Activated naive CD4-positive, alpha-beta T cell treated with anti-CD3 and anti-CD28 coated beads, Interleukin-2, amount 10 ng/mL, durations not matched to agents 7 days and 5 days (primary cell): ENCODE data around the gene SUV39H1.

Experiments
- CTCF ChIA-PET: fragments of 350-600 bp; sonication (Branson Sonifier 250); formaldehyde crosslinking; loops from one replicate; lab custom pipeline; 2021; ENCODE audit warnings: antibody characterized with exemption; lab: Charles Lee
- DNase-seq: peaks from one replicate; pipeline ENCODE4 v3.0.0-alpha.2; 2020
- H3K27ac Mint-ChIP-seq: one replicate; pipeline ENCODE4 v1.8.0; 2021; ENCODE audit warnings: mild to moderate bottlenecking, moderate library complexity, mixed read lengths
- H3K27me3 Mint-ChIP-seq: one replicate; pipeline ENCODE4 v1.8.0; 2021; ENCODE audit warnings: mild to moderate bottlenecking, mixed read lengths
- H3K36me3 Mint-ChIP-seq: one replicate; pipeline ENCODE4 v1.8.0; 2021; ENCODE audit warnings: mixed read lengths
- H3K4me1 Mint-ChIP-seq: one replicate; pipeline ENCODE4 v1.8.0; 2021; ENCODE audit warnings: mixed read lengths
- H3K4me3 Mint-ChIP-seq: one replicate; pipeline ENCODE4 v1.8.0; 2021; ENCODE audit warnings: mild to moderate bottlenecking, moderate library complexity, mixed read lengths
- H3K9me3 Mint-ChIP-seq: one replicate; pipeline ENCODE4 v1.8.0; 2021; ENCODE audit warnings: mixed read lengths

The SUV39H1 gene

GRCh38 chrX:48714573-48714972 lies 18.0 kb downstream of the SUV39H1 start:
- Mint-ChIP-seq H3K4me3 (peak overlapping the region; percentile 8), H3K9me3 (peaks cover 49% of the 10 kb centered on the region), H3K4me1 (peaks cover 84% of the 10 kb centered on the region), H3K36me3 (peaks cover 61% of the 10 kb centered on the region), H3K27me3 (no peaks in the 10 kb centered on the region), H3K27ac (peak overlapping the region; percentile 96)
- DNase-seq, result peak; percentile 21
- CTCF ChIA-PET, result no interaction called here

GRCh38 chrX:48715072-48715471 lies 18.5 kb downstream of the SUV39H1 start:
- Mint-ChIP-seq H3K27ac (peak overlapping the region; percentile 96), H3K36me3 (peaks cover 60% of the 10 kb centered on the region), H3K4me1 (peaks cover 84% of the 10 kb centered on the region), H3K9me3 (peaks cover 49% of the 10 kb centered on the region), H3K4me3 (peak overlapping the region; percentile 8), H3K27me3 (no peaks in the 10 kb centered on the region)
- no peak for DNase-seq
- CTCF ChIA-PET, result no interaction called here

- CTCF ChIA-PET, result no interaction called here
- Mint-ChIP-seq H3K4me1 (peaks cover 75% of the 10 kb centered on the region), H3K27ac (peak overlapping the region; percentile 96), H3K9me3 (peaks cover 45% of the 10 kb centered on the region), H3K27me3 (no peaks in the 10 kb centered on the region), H3K4me3 (no peak overlapping the region), H3K36me3 (peaks cover 50% of the 10 kb centered on the region)
- DNase-seq, result no peak
Observed at GRCh38 chrX:48715876-48716502, 19.5 kb downstream of the SUV39H1 start.

- no peak overlapping the region for H3K4me3 Mint-ChIP-seq
- DNase-seq, result no peak
- CTCF ChIA-PET, result no interaction called here
- H3K9me3 Mint-ChIP-seq, result peaks cover 31% of the 10 kb centered on the region
- no peaks in the 10 kb centered on the region for H3K27me3 Mint-ChIP-seq
- peaks cover 27% of the 10 kb centered on the region for H3K36me3 Mint-ChIP-seq
- H3K4me1 Mint-ChIP-seq, result peaks cover 38% of the 10 kb centered on the region
- H3K27ac Mint-ChIP-seq, result no peak overlapping the region
Observed at GRCh38 chrX:48719958-48720357, 23.4 kb downstream of the SUV39H1 start.

GRCh38 chrX:48720577-48721250 lies 24.2 kb downstream of the SUV39H1 start:
- H3K36me3 Mint-ChIP-seq, result peaks cover 30% of the 10 kb centered on the region
- no peaks in the 10 kb centered on the region for H3K27me3 Mint-ChIP-seq
- CTCF ChIA-PET, result no interaction called here
- peaks cover 27% of the 10 kb centered on the region for H3K9me3 Mint-ChIP-seq
- DNase-seq, result no peak
- H3K4me3 Mint-ChIP-seq, result no peak overlapping the region
- peaks cover 36% of the 10 kb centered on the region for H3K4me1 Mint-ChIP-seq
- no peak overlapping the region for H3K27ac Mint-ChIP-seq

GRCh38 chrX:48721916-48722315 lies 25.4 kb downstream of the SUV39H1 start:
- CTCF ChIA-PET, result no interaction called here
- H3K4me3 Mint-ChIP-seq, result no peak overlapping the region
- peaks cover 30% of the 10 kb centered on the region for H3K36me3 Mint-ChIP-seq
- peaks cover 36% of the 10 kb centered on the region for H3K4me1 Mint-ChIP-seq
- no peaks in the 10 kb centered on the region for H3K27me3 Mint-ChIP-seq
- DNase-seq, result no peak
- H3K9me3 Mint-ChIP-seq, result peaks cover 26% of the 10 kb centered on the region
- no peak overlapping the region for H3K27ac Mint-ChIP-seq

- Mint-ChIP-seq H3K4me1 (peaks cover 37% of the 10 kb centered on the region), H3K4me3 (no peak overlapping the region), H3K27ac (no peak overlapping the region), H3K9me3 (peaks cover 33% of the 10 kb centered on the region), H3K36me3 (peaks cover 42% of the 10 kb centered on the region), H3K27me3 (no peaks in the 10 kb centered on the region)
- no peak for DNase-seq
- CTCF ChIA-PET, result interaction anchor here (0.5 kb wide), 1 partner anchor 10 kb away, joined by 6 read pairs; no protein-coding TSS in a partner anchor
Observed at GRCh38 chrX:48726596-48726995, 30.1 kb downstream of the SUV39H1 start.

- Mint-ChIP-seq H3K27me3 (no peaks in the 10 kb centered on the region), H3K4me3 (no peak overlapping the region), H3K9me3 (peaks cover 33% of the 10 kb centered on the region), H3K36me3 (peaks cover 50% of the 10 kb centered on the region), H3K27ac (no peak overlapping the region), H3K4me1 (peaks cover 37% of the 10 kb centered on the region)
- CTCF ChIA-PET, result no interaction called here
- no peak for DNase-seq
Observed at GRCh38 chrX:48728653-48729052, 32.1 kb downstream of the SUV39H1 start.

- Mint-ChIP-seq H3K27ac (peak overlapping the region; percentile 98), H3K4me1 (peaks cover 26% of the 10 kb centered on the region), H3K9me3 (no peaks in the 10 kb centered on the region), H3K4me3 (peak overlapping the region; percentile 96), H3K36me3 (peaks cover 13% of the 10 kb centered on the region), H3K27me3 (no peaks in the 10 kb centered on the region)
- CTCF ChIA-PET, result interaction anchor here (0.6 to 1.0 kb wide), 2 partner anchors 10 to 23 kb away, joined by 3 to 6 read pairs; no protein-coding TSS in a partner anchor
- no peak for DNase-seq
Observed at GRCh38 chrX:48736303-48736702, 39.8 kb downstream of the SUV39H1 start.

- Mint-ChIP-seq H3K27ac (peak overlapping the region; percentile 98), H3K4me3 (peak overlapping the region; percentile 96), H3K36me3 (peaks cover 13% of the 10 kb centered on the region), H3K9me3 (no peaks in the 10 kb centered on the region), H3K4me1 (peaks cover 26% of the 10 kb centered on the region), H3K27me3 (no peaks in the 10 kb centered on the region)
- no peak for DNase-seq
- CTCF ChIA-PET, result interaction anchor here (0.6 to 1.0 kb wide), 2 partner anchors 10 to 24 kb away, joined by 3 to 6 read pairs; no protein-coding TSS in a partner anchor
Observed at GRCh38 chrX:48736878-48737212, 40.3 kb downstream of the SUV39H1 start.

GRCh38 chrX:48737213-48737938 lies 40.8 kb downstream of the SUV39H1 start:
- CTCF ChIA-PET, result interaction anchor here (1.0 kb wide), 1 partner anchor 24 kb away, joined by 3 read pairs; no protein-coding TSS in a partner anchor
- peak overlapping the region; percentile 96 for H3K4me3 Mint-ChIP-seq
- H3K9me3 Mint-ChIP-seq, result no peaks in the 10 kb centered on the region
- peak; percentile 92 for DNase-seq
- H3K27ac Mint-ChIP-seq, result peak overlapping the region; percentile 98
- no peaks in the 10 kb centered on the region for H3K27me3 Mint-ChIP-seq
- peaks cover 10% of the 10 kb centered on the region for H3K36me3 Mint-ChIP-seq
- H3K4me1 Mint-ChIP-seq, result peaks cover 26% of the 10 kb centered on the region

- Mint-ChIP-seq H3K36me3 (peaks cover 10% of the 10 kb centered on the region), H3K27me3 (no peaks in the 10 kb centered on the region), H3K4me1 (peaks cover 26% of the 10 kb centered on the region), H3K9me3 (no peaks in the 10 kb centered on the region), H3K27ac (peak overlapping the region; percentile 98), H3K4me3 (peak overlapping the region; percentile 96)
- DNase-seq, result no peak
- CTCF ChIA-PET, result no interaction called here
Observed at GRCh38 chrX:48737940-48738339, 41.4 kb downstream of the SUV39H1 start.

GRCh38 chrX:48741834-48742233 lies 45.3 kb downstream of the SUV39H1 start:
- CTCF ChIA-PET, result no interaction called here
- Mint-ChIP-seq H3K4me3 (no peak overlapping the region), H3K4me1 (peaks cover 13% of the 10 kb centered on the region), H3K27me3 (peaks cover 6% of the 10 kb centered on the region), H3K27ac (no peak overlapping the region), H3K9me3 (no peaks in the 10 kb centered on the region), H3K36me3 (peaks cover 2% of the 10 kb centered on the region)
- DNase-seq, result no peak

- Mint-ChIP-seq H3K9me3 (no peaks in the 10 kb centered on the region), H3K27me3 (peaks cover 12% of the 10 kb centered on the region), H3K4me3 (no peak overlapping the region)
Observed at GRCh38 chrX:48745222-48745621, 48.7 kb downstream of the SUV39H1 start.

More at GRCh38 chrX:48745222-48745621, 48.7 kb downstream of the SUV39H1 start:
- CTCF ChIA-PET, result no interaction called here
- Mint-ChIP-seq H3K27ac (no peak overlapping the region), H3K36me3 (no peaks in the 10 kb centered on the region), H3K4me1 (peaks cover 3% of the 10 kb centered on the region)
- DNase-seq, result no peak
